Neural progenitor cell (in vitro differentiated cells): Measurements from ENCODE around the gene FAM32A. TPM values are rescaled to one million over a fixed set of nuclear protein-coding genes. Genes with fewer than 3 reads are reported as not detected.

Experiments used
- DNase-seq: peaks from one replicate; pipeline ENCODE4 v3.0.0-alpha.2; 2016; ENCODE audit warnings: low spot score
- H2AFZ ChIP-seq: fragments of 200-600 bp; sonication (generic); replicated peaks from 2 replicates; pipeline ENCODE4 v1.6.1; 2016; ENCODE audit warnings: antibody characterized with exemption
- H3F3A ChIP-seq: fragments of 200-600 bp; sonication (generic); 2 replicates; pipeline ENCODE4 v1.6.1; 2016; ENCODE audit warnings: antibody characterized with exemption, low read depth
- H3K27ac ChIP-seq: fragments of 200-600 bp; sonication (generic); 2 replicates; pipeline ENCODE4 v1.5.1; 2016; ENCODE audit warnings: mild to moderate bottlenecking
- H3K27me3 ChIP-seq: fragments of 200-600 bp; sonication (generic); 2 replicates; pipeline ENCODE4 v1.6.1; 2016; ENCODE audit warnings: mild to moderate bottlenecking, moderate library complexity
- H3K36me3 ChIP-seq: fragments of 200-600 bp; sonication (generic); 2 replicates; pipeline ENCODE4 v1.5.1; 2016
- H3K4me1 ChIP-seq: fragments of 200-600 bp; sonication (generic); 2 replicates; pipeline ENCODE4 v1.6.1; 2016; ENCODE audit warnings: mixed run types
- H3K4me2 ChIP-seq: fragments of 200-600 bp; sonication (generic); 2 replicates; pipeline ENCODE4 v1.6.1; 2016
- H3K4me3 ChIP-seq: fragments of 200-600 bp; sonication (generic); 2 replicates; pipeline ENCODE4 v1.5.1; 2016
- H3K79me2 ChIP-seq: fragments of 200-600 bp; sonication (generic); 2 replicates; pipeline ENCODE4 v1.6.1; 2016; ENCODE audit warnings: low read depth
- H3K9ac ChIP-seq: fragments of 200-600 bp; sonication (generic); 2 replicates; pipeline ENCODE4 v1.6.1; 2016
- H3K9me3 ChIP-seq: fragments of 200-600 bp; sonication (generic); 2 replicates; pipeline ENCODE4 v1.5.1; 2016; ENCODE audit warnings: low read depth
- H4K20me1 ChIP-seq: fragments of 200-600 bp; sonication (generic); 2 replicates; pipeline ENCODE4 v1.6.1; 2016; ENCODE audit warnings: low read depth
- H3K27ac Mint-ChIP-seq: 3 replicates; pipeline ENCODE4 v1.8.0; 2021; ENCODE audit warnings: mixed read lengths
- H3K27me3 Mint-ChIP-seq: 2 replicates; pipeline ENCODE4 v1.8.0; 2022; ENCODE audit warnings: low read depth, mild to moderate bottlenecking, inconsistent platforms, moderate library complexity, mixed read lengths; ENCODE audit not compliant: insufficient read depth
- H3K36me3 Mint-ChIP-seq: 3 replicates; pipeline ENCODE4 v1.8.0; 2021; ENCODE audit warnings: mixed read lengths
- H3K4me1 Mint-ChIP-seq: 3 replicates; pipeline ENCODE4 v1.8.0; 2021; ENCODE audit warnings: mixed read lengths
- H3K4me3 Mint-ChIP-seq: 3 replicates; pipeline ENCODE4 v1.8.0; 2021; ENCODE audit warnings: mild to moderate bottlenecking, moderate library complexity, mixed read lengths
- H3K9me3 Mint-ChIP-seq: 3 replicates; pipeline ENCODE4 v1.8.0; 2020; ENCODE audit warnings: mixed read lengths
- EZH2 ChIP-seq: fragments of 200-600 bp; sonication (generic); IDR thresholded peaks from 2 replicates; pipeline ENCODE4 v1.6.1; 2017; ENCODE audit warnings: antibody characterized with exemption, mild to moderate bottlenecking, moderate library complexity
- EZH2phosphoT487 ChIP-seq: fragments of 200-600 bp; sonication (generic); IDR thresholded peaks from 2 replicates; pipeline ENCODE4 v1.6.1; 2017; ENCODE audit warnings: antibody characterized with exemption
- total RNA-seq: library from RNA; depleted of rRNA; stranded (reverse); fragments of >200 nt; gene quantifications from 2 replicates; pipeline ENCODE4 v1.2.3, GENCODE V29; 2015; ENCODE audit warnings: low replicate concordance
- TF ChIP-seq, protein P1 (sequence below): fragments of 200-600 bp; sonication (generic); IDR thresholded peaks from 2 replicates; pipeline ENCODE4 v1.5.1; 2017; ENCODE audit warnings: antibody characterized with exemption, mild to moderate bottlenecking

The FAM32A gene
- total RNA-seq, 1 donor from 2014 or later: 139 TPM

DNA sequence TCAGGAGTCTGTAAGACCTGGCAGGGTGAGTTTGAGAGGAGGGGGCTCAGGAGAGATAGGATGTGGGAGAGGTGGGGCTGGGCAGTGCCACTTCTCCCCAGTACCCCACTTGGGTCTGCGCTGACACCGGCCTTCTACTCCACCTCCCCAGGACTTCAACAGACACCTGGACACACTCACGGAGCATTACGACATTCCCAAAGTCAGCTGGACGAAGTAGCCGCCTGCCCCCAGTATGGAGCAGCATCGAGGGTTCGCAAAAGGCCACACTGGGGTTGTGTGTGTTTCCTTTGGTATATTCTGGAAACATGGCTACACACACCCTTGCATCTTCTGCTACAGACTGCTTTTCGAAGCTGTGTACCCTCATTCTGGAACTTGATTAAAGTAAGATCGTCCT, 5.5 kb downstream of the FAM32A start:
- peaks cover 2% of the 10 kb centered on the region for H3K27me3 Mint-ChIP-seq
- no peaks in the 10 kb centered on the region for H3K27me3 ChIP-seq
- H3K79me2 ChIP-seq: peaks cover 28% of the 10 kb centered on the region
- TF ChIP-seq EZH2phosphoT487: no peak
- TF ChIP-seq, protein P1, sequence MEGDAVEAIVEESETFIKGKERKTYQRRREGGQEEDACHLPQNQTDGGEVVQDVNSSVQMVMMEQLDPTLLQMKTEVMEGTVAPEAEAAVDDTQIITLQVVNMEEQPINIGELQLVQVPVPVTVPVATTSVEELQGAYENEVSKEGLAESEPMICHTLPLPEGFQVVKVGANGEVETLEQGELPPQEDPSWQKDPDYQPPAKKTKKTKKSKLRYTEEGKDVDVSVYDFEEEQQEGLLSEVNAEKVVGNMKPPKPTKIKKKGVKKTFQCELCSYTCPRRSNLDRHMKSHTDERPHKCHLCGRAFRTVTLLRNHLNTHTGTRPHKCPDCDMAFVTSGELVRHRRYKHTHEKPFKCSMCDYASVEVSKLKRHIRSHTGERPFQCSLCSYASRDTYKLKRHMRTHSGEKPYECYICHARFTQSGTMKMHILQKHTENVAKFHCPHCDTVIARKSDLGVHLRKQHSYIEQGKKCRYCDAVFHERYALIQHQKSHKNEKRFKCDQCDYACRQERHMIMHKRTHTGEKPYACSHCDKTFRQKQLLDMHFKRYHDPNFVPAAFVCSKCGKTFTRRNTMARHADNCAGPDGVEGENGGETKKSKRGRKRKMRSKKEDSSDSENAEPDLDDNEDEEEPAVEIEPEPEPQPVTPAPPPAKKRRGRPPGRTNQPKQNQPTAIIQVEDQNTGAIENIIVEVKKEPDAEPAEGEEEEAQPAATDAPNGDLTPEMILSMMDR: no peak
- no peak for TF ChIP-seq EZH2
- H3K36me3 Mint-ChIP-seq: peaks cover 12% of the 10 kb centered on the region
- no peak for DNase-seq
- peaks cover 5% of the 10 kb centered on the region for H3K4me1 ChIP-seq
- no peak overlapping the region for H3K4me2 ChIP-seq
- no peak overlapping the region for H3K27ac Mint-ChIP-seq
- peaks cover 6% of the 10 kb centered on the region for H3F3A ChIP-seq
- H3K9ac ChIP-seq: no peak overlapping the region
- no peaks in the 10 kb centered on the region for H3K9me3 Mint-ChIP-seq
- H3K4me3 Mint-ChIP-seq: no peak overlapping the region
- H3K4me3 ChIP-seq: no peak overlapping the region
- H2AFZ ChIP-seq: no peak overlapping the region
- H3K36me3 ChIP-seq: no peaks in the 10 kb centered on the region
- peaks cover 16% of the 10 kb centered on the region for H4K20me1 ChIP-seq
- peaks cover 4% of the 10 kb centered on the region for H3K4me1 Mint-ChIP-seq
- H3K9me3 ChIP-seq: no peaks in the 10 kb centered on the region
- H3K27ac ChIP-seq: no peak overlapping the region

DNA sequence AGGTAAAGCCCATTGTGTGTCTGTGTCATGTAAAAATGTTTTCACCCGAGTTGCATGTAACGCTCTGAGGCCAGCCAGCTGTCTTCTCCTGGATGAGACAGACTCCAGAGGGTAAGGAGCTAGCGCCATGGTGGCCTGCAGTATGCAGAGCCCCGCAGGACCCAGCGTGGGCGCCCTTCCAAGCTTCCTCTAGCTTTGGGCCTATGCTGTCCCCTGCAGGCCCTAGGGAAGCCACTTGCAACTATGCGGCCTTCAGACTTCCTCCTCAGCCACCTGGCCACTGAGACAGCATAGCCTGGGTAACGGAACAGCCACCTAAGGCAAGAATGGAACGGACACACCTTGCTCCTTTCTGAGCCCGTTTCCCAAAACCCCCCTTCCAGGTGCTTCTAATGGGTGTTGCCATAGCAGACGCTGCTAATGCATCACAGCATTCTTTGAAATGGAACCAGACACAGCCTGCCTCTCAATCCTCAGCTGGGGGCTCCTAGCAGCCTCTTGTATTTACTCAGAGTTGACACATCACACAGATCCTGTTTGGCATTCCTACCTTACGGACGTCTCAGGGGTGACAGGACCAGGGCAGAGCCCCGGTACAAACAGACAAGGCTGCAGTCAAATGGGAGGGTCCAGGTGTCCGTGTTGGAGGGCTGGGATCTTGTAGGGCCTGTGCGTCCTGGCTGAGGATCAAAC, 6.2 kb downstream of the FAM32A start:
- no peak overlapping the region for H3K27ac Mint-ChIP-seq
- peaks cover 3% of the 10 kb centered on the region for H3K4me1 Mint-ChIP-seq
- no peaks in the 10 kb centered on the region for H3K36me3 ChIP-seq
- no peak overlapping the region for H3K27ac ChIP-seq
- DNase-seq: no peak
- H3K4me2 ChIP-seq: no peak overlapping the region
- H2AFZ ChIP-seq: no peak overlapping the region
- peaks cover under 1% of the 10 kb centered on the region for H3K4me1 ChIP-seq
- no peak overlapping the region for H3K9ac ChIP-seq
- H3K27me3 ChIP-seq: no peaks in the 10 kb centered on the region
- H4K20me1 ChIP-seq: peaks cover 10% of the 10 kb centered on the region
- peaks cover 22% of the 10 kb centered on the region for H3K79me2 ChIP-seq
- H3K4me3 ChIP-seq: no peak overlapping the region
- H3K36me3 Mint-ChIP-seq: peaks cover 11% of the 10 kb centered on the region
- peaks cover 6% of the 10 kb centered on the region for H3F3A ChIP-seq
- H3K4me3 Mint-ChIP-seq: no peak overlapping the region
- no peaks in the 10 kb centered on the region for H3K9me3 ChIP-seq
- peaks cover 2% of the 10 kb centered on the region for H3K27me3 Mint-ChIP-seq
- H3K9me3 Mint-ChIP-seq: no peaks in the 10 kb centered on the region
- TF ChIP-seq EZH2 (no peak), EZH2phosphoT487 (no peak)
- TF ChIP-seq, protein P1: no peak

DNA sequence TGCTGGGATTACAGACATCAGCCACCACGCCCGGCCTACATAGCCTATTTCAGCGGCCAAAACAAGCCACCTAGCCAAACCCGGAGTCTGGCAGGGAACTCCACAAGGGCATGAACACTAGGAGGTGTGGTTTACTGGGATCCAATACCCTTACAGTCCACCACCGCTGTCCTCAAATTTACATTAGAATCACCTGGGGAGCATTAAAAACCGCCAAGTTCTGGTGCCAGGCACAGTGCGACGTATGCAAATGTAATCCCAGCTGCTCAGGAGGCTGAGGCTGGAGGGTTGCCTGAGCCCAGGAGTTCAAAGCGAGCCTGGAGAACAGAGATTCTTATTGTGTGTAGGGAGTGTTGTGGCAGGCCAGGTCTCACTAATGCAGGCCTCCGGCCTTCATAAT, 8.3 kb downstream of the FAM32A start:
- H3K4me1 ChIP-seq: peaks cover 3% of the 10 kb centered on the region
- Mint-ChIP-seq H3K27ac (no peak overlapping the region), H3K4me3 (no peak overlapping the region), H3K27me3 (peaks cover 2% of the 10 kb centered on the region), H3K9me3 (no peaks in the 10 kb centered on the region), H3K36me3 (peaks cover 4% of the 10 kb centered on the region), H3K4me1 (peaks cover 9% of the 10 kb centered on the region)
- no peak for DNase-seq
- no peaks in the 10 kb centered on the region for H3K9me3 ChIP-seq
- no peak overlapping the region for H3K4me3 ChIP-seq
- H2AFZ ChIP-seq: no peak overlapping the region
- H3K36me3 ChIP-seq: no peaks in the 10 kb centered on the region
- H3K27ac ChIP-seq: no peak overlapping the region
- peaks cover 10% of the 10 kb centered on the region for H3F3A ChIP-seq
- no peak overlapping the region for H3K4me2 ChIP-seq
- H3K9ac ChIP-seq: no peak overlapping the region
- peaks cover 7% of the 10 kb centered on the region for H3K79me2 ChIP-seq
- H3K27me3 ChIP-seq: no peaks in the 10 kb centered on the region
- TF ChIP-seq EZH2phosphoT487 (no peak), EZH2 (no peak)
- TF ChIP-seq, protein P1: no peak
- peaks cover 4% of the 10 kb centered on the region for H4K20me1 ChIP-seq
